ENCODE measurements around the gene UIMC1. TPM values are rescaled to one million over a fixed set of nuclear protein-coding genes. Genes with fewer than 3 reads are reported as not detected.
"Not testable (repeated sequence)": the region's sequence is repeated elsewhere in the genome, so short reads cannot be mapped to it uniquely, and the experiment has no call there.

UIMC1 gene
- total RNA-seq, 2 donors from 2014 or later = 30.0 to 31.6 TPM

DNA sequence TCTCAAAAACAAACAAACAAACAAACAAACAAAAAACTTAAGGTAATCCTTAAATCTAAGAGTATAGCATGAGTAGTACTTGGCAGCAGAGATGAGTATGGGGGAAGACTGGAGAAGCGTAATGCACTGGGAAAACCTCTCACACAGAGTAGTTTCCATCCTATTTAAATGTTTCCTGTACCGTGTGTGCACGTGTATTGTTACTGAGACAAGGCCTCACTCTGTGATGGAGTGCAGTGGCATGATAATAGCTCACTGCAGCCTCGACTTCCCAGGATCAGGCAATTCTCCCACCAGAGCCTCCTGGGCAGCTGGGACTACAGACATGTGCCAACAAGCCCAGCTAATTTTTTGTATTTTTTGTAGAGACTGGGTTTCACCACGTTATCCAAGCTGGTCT, 2.9 kb downstream of the UIMC1 start:
- no peaks in the 10 kb centered on the region for H3K4me1 ChIP-seq
- no peaks in the 10 kb centered on the region for H3K27me3 ChIP-seq
- no peak overlapping the region for H3K4me3 ChIP-seq
- H3K9me3 ChIP-seq = no peaks in the 10 kb centered on the region
- H3K36me3 ChIP-seq = no peaks in the 10 kb centered on the region
- intact Hi-C loops (cut with DNase I) = no loop called here
- no peak for DNase-seq
- H3K9ac ChIP-seq (ENCODE audit: low read depth in 2 of 2, low read length in 2 of 2) = no peak overlapping the region
- TF ChIP-seq, protein P1, sequence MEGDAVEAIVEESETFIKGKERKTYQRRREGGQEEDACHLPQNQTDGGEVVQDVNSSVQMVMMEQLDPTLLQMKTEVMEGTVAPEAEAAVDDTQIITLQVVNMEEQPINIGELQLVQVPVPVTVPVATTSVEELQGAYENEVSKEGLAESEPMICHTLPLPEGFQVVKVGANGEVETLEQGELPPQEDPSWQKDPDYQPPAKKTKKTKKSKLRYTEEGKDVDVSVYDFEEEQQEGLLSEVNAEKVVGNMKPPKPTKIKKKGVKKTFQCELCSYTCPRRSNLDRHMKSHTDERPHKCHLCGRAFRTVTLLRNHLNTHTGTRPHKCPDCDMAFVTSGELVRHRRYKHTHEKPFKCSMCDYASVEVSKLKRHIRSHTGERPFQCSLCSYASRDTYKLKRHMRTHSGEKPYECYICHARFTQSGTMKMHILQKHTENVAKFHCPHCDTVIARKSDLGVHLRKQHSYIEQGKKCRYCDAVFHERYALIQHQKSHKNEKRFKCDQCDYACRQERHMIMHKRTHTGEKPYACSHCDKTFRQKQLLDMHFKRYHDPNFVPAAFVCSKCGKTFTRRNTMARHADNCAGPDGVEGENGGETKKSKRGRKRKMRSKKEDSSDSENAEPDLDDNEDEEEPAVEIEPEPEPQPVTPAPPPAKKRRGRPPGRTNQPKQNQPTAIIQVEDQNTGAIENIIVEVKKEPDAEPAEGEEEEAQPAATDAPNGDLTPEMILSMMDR (IDR thresholded peaks at IDR 0.05) = no peak
- no peak overlapping the region for H3K27ac ChIP-seq

DNA sequence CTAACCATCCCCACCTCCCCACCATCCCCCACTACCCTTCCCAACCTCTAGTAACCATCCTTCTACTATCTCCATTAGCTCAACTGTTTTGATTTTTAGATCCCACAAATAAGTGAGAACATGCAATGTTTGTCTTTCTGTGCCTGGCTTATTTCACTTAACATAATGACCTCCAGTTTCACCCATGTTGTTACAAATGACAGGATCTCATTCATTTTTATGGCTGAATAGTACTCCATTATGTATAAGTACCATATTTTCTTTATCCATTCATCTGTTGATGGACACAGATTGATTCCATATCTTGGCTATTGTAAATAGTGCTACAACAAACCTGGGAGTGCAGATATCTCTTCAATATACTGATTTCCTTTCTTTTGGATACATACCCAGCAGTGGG, 7.1 kb downstream of the UIMC1 start:
- H3K9ac ChIP-seq (ENCODE audit: low read depth in 2 of 2, low read length in 2 of 2); intact Hi-C loops (cut with DNase I); H3K27me3 ChIP-seq; H3K4me3 ChIP-seq; DNase-seq; H3K36me3 ChIP-seq; H3K9me3 ChIP-seq; H3K27ac ChIP-seq; H3K4me1 ChIP-seq: not testable (repeated sequence)

DNA sequence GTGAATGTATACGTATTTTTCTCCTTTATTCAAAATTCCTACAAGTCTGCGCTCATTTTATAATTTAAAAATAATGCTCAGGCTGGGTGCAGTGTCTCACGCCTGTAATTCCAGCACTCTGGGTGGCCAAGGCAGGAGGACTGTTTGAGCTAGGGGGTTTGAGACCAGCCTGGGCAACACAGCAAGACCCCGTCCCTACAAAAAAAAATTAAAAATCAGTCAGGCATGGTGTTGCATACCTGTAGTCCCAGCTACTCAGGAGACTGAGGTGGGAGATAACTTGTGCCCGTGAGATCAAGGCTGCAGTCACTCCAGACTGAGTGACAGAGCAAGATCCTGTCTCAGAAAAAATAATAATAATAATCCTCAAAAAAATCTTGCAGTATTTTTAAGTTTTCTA, 7.8 kb downstream of the UIMC1 start:
- H3K36me3 ChIP-seq = no peaks in the 10 kb centered on the region
- no peaks in the 10 kb centered on the region for H3K9me3 ChIP-seq
- H3K4me3 ChIP-seq = no peak overlapping the region
- H3K9ac ChIP-seq (ENCODE audit: low read depth in 2 of 2, low read length in 2 of 2) = no peak overlapping the region
- H3K27ac ChIP-seq = no peak overlapping the region
- no peak for DNase-seq
- no peaks in the 10 kb centered on the region for H3K4me1 ChIP-seq
- intact Hi-C loops (cut with DNase I) = no loop called here
- H3K27me3 ChIP-seq = no peaks in the 10 kb centered on the region
- TF ChIP-seq, protein P1 (IDR thresholded peaks at IDR 0.05) = no peak

DNA sequence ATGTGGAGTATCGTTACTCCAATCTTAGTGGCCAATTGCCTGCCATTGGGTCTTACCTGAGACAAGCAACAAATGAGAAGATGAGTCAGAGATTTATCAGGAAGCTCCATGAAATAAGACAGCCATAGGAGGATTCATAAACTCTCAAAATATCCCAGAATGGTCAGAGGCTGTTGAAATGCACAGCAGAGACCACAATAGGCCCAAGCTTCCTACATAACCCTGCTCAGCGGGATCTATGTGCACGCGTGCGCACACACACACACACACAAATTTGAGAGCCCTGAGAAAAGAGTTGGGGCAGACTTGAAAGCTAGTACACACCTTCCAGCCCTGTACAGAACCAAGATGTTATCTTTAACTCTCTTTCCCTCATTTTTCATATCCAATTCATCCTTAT, 9.8 kb downstream of the UIMC1 start:
- no peaks in the 10 kb centered on the region for H3K36me3 ChIP-seq
- H3K9me3 ChIP-seq = no peaks in the 10 kb centered on the region
- intact Hi-C loops (cut with DNase I) = no loop called here
- H3K9ac ChIP-seq (ENCODE audit: low read depth in 2 of 2, low read length in 2 of 2) = no peak overlapping the region
- no peak overlapping the region for H3K27ac ChIP-seq
- no peaks in the 10 kb centered on the region for H3K27me3 ChIP-seq
- DNase-seq = no peak
- H3K4me1 ChIP-seq = no peaks in the 10 kb centered on the region
- H3K4me3 ChIP-seq = no peak overlapping the region
- TF ChIP-seq, protein P1 (IDR thresholded peaks at IDR 0.05) = no peak

DNA sequence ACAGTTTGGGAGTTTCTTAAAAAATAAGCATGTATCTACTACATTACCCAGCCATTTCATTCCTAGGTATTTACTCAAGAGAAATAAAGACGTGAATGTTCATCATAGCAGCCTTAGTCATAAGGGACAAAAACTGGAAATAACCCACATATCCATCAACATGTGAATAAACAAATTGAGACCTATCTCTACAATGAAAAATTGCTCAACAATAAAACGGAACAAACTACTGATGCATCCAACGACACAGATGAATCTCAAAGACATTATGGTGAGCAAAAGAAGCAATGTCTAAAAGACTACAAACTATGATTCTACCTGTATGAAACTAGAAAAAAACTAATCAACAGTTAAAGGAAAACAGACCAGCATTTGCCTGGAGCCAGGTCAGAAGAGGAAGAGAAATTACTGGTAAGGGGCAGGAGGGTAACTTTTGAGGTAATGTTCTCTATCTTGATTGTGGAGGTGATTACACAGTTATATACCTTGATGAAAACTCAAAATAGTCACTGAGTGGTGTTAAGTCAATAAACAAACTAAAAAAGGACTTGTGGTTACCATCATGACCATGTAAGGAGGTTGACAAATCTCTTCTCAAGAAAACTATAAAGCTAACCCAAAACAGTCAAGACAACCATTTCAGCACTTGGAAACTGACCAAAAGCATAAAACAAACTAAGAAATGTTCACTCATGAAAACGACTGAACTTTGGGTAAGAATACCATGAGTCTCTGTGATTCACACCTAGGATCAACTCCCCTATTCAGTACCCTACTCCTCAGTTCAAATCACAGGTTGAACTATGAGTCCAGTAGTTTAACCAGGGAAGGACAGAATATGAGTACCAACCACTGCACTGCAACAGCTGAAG, 10.4 kb downstream of the UIMC1 start:
- intact Hi-C loops (cut with DNase I) = no loop called here
- no peaks in the 10 kb centered on the region for H3K4me1 ChIP-seq
- no peak for DNase-seq
- H3K36me3 ChIP-seq = no peaks in the 10 kb centered on the region
- no peak overlapping the region for H3K9ac ChIP-seq (ENCODE audit: low read depth in 2 of 2, low read length in 2 of 2)
- no peaks in the 10 kb centered on the region for H3K27me3 ChIP-seq
- TF ChIP-seq, protein P1 (IDR thresholded peaks at IDR 0.05) = no peak
- H3K4me3 ChIP-seq = no peak overlapping the region
- no peaks in the 10 kb centered on the region for H3K9me3 ChIP-seq
- no peak overlapping the region for H3K27ac ChIP-seq

DNA sequence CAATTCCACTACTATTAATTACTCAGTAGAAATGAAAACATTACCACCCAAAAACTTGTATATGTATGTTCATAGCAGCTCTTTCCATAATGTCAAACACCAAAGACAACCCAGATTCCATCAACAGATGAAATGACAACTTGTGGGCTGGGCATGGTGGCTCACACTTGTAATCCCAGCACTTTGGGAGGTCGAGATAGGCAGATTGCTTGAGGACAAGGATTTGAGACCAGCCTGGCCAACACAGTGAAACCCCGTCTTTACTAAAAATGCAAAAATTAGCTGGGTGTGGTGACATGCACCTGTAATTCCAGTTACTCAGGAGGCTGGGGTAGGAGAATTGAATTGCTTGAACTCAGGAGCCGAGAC, 11.5 kb downstream of the UIMC1 start:
- Histone ChIP-seq H3K9ac (ENCODE audit: low read depth in 2 of 2, low read length in 2 of 2) (no peak overlapping the region), H3K4me3 (no peak overlapping the region), H3K9me3 (no peaks in the 10 kb centered on the region), H3K27me3 (no peaks in the 10 kb centered on the region), H3K27ac (no peak overlapping the region), H3K4me1 (no peaks in the 10 kb centered on the region), H3K36me3 (no peaks in the 10 kb centered on the region)
- intact Hi-C loops (cut with DNase I) = no loop called here
- TF ChIP-seq, protein P1 (IDR thresholded peaks at IDR 0.05) = no peak
- DNase-seq = no peak
